Measurements from ENCODE around the gene REPS2. TPM values are rescaled to one million over a fixed set of nuclear protein-coding genes. Genes with fewer than 3 reads are reported as not detected.

REPS2 gene
- total and polyA plus RNA-seq, 9 of the 15 experiments (the other 6 are each of a cell fraction or from before 2014, with no cell fraction given), result 0.01 to 0.07 (median 0.01) TPM; not detected in 3

DNA sequence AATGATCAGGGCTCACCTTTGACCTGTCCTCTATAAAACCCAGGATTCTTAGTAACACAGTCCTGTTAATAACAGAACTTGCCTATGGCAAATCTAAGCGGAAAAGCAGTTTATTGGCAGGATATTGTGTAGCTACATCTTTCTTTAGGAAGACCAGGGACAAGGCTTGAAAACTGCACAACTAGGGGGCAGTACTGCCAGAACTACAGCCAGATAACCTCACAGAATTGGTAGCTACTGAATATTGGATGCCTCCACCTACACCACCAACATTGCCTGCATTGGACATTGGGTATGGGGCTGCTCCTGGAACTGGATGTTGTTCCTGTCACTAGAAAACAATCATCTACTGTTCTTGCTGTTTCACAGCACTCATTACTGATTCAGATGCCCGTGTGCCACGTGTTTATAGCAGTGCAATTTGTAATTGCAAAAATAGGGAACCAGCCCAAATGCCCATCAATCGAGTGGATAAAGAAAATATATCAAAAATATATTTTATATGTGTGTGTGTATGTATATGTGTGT is 47.4 kb downstream of the REPS2 start:
- WGBS (ENCODE audit: insufficient coverage, low coverage, missing lambda C conversion rate), result 2% methylated on average over 4 of the region's 4 CpGs
- H3K79me2 ChIP-seq (ENCODE audit: control insufficient read depth, insufficient read depth, low read length), result no peaks in the 10 kb centered on the region
- no peaks in the 10 kb centered on the region for H3K4me1 ChIP-seq (replicated peaks in 1 of 2; ENCODE audit: control insufficient read depth in 2 of 2, insufficient read depth in 2 of 2, low read length in 2 of 2)
- H3K4me2 ChIP-seq (ENCODE audit: insufficient read depth, low read length), result no peak overlapping the region
- FAIRE-seq (no peak), DNase-seq (ENCODE audit: extremely low read depth in 1 of 4, low spot score in 3 of 4) (no peak), ATAC-seq (0 out of 3 replicates have a peak, but pooled peaks have one; percentile 43)
- H2AFZ ChIP-seq (ENCODE audit: low read depth, low read length), result no peak overlapping the region
- H3K27me3 ChIP-seq (ENCODE audit: control insufficient read depth in 2 of 2, insufficient read depth in 2 of 2, low read length in 2 of 2), result no peaks in the 10 kb centered on the region
- no peaks in the 10 kb centered on the region for H3K9me3 ChIP-seq (replicated peaks; ENCODE audit: control insufficient read depth, insufficient read depth, low read depth, low read length)
- TF ChIP-seq, protein P1, sequence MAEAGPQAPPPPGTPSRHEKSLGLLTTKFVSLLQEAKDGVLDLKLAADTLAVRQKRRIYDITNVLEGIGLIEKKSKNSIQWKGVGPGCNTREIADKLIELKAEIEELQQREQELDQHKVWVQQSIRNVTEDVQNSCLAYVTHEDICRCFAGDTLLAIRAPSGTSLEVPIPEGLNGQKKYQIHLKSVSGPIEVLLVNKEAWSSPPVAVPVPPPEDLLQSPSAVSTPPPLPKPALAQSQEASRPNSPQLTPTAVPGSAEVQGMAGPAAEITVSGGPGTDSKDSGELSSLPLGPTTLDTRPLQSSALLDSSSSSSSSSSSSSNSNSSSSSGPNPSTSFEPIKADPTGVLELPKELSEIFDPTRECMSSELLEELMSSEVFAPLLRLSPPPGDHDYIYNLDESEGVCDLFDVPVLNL (CRISPR knock-in tag; IDR thresholded peaks at IDR 0.05; ENCODE audit: low read depth), result no peak
- TF ChIP-seq, protein P2, sequence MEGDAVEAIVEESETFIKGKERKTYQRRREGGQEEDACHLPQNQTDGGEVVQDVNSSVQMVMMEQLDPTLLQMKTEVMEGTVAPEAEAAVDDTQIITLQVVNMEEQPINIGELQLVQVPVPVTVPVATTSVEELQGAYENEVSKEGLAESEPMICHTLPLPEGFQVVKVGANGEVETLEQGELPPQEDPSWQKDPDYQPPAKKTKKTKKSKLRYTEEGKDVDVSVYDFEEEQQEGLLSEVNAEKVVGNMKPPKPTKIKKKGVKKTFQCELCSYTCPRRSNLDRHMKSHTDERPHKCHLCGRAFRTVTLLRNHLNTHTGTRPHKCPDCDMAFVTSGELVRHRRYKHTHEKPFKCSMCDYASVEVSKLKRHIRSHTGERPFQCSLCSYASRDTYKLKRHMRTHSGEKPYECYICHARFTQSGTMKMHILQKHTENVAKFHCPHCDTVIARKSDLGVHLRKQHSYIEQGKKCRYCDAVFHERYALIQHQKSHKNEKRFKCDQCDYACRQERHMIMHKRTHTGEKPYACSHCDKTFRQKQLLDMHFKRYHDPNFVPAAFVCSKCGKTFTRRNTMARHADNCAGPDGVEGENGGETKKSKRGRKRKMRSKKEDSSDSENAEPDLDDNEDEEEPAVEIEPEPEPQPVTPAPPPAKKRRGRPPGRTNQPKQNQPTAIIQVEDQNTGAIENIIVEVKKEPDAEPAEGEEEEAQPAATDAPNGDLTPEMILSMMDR (IDR thresholded peaks at IDR 0.05 in 2 of 3, conservative IDR thresholded peaks at IDR 0.05 in 1 of 3; ENCODE audit: insufficient read depth in 2 of 3, low read depth in 1 of 3, low read length in 3 of 3), result peak in 2 of 3 experiments; percentile 18 to 31; a peak in 2 of 6 replicates
- H3K27ac ChIP-seq (ENCODE audit: extremely low read depth, low read depth, low read length), result no peak overlapping the region
- ChIA-PET POLR2A (no interaction called here), CTCF (ENCODE audit: low intra/inter-chr PET ratio) (no interaction called here)
- H3K36me3 ChIP-seq (ENCODE audit: control insufficient read depth, insufficient read depth, low read length), result no peaks in the 10 kb centered on the region
- no peaks in the 10 kb centered on the region for H4K20me1 ChIP-seq (replicated peaks; ENCODE audit: control insufficient read depth, insufficient read depth, low read length)
- in situ Hi-C loops (cut with MboI) (no loop called here), intact Hi-C loops (cut with micrococcal nuclease) (no loop called here)
- H3K9me1 ChIP-seq (ENCODE audit: control insufficient read depth, insufficient read depth, low read length), result no peaks in the 10 kb centered on the region
- H3K9ac ChIP-seq (ENCODE audit: insufficient read depth in 1 of 2, low read depth in 2 of 2, low read length in 2 of 2), result no peak overlapping the region
- no peak overlapping the region for H3K4me3 ChIP-seq
- BruUV-seq (replicated peaks), result no TSS peak
